GM18858 (cell line): ENCODE results near the gene ABCA12.

Experiments
- ATAC-seq: cut with Tn5 transposase; IDR thresholded peaks from one replicate; pipeline ENCODE4 v1.9.1; 2021; ENCODE audit not compliant: unreplicated experiment

The ABCA12 gene

DNA sequence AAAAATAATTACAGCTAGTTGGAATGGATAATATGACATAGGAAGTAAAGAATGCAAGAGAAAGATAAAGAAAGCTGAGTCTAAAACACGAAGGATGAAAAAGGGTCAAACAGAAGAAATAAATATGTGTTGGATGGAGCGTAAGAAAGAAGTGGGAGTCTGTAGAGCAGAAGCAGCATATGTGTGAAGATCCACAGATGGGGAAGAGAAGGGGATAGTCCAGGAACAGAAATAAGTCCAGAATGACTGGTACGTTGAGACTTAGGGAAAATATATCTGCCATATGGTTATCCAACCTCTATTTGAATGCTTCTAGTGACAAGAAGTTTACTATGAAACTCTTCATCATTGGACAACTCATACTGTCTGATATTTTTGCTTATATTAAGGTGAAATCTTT is 18.0 kb downstream of the ABCA12 start:
- ATAC-seq = no peak

DNA sequence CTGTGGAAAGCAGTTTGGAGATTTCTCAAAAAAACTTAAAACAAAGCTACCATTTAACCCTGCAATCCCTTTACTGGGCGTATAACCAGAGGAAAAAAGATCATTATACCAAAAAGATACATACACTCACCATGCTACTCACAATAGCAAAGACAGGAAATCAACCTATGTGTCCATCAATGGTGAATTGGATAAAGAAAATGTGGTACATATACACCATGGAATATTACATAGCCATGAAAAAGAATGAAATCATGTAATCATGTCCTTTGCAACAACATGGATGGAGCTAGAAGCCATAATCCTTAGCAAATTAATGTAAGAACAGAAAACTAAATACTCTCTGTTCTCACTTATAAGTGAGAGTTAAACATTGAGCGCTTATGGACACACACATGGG is 18.6 kb downstream of the ABCA12 start:
- no peak for ATAC-seq

DNA sequence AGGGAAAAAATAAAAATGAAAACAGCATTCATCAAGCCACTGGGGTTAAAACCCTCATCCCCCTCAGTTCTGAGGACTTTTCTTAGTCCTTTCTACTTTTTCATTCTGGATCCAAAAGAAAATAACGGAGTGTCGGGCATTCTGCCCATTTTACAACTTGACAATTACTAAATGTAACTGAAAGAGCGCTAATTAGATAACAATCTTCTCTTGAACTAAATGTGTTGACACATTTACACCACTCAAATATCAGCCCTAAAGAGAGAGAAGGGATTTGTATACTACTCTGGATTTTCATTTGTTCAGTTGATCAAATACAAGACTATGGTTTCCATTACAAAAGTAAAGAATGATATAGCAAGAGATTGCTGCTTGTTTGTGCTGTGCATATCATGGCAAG is 27.5 kb downstream of the ABCA12 start:
- ATAC-seq = no peak

DNA sequence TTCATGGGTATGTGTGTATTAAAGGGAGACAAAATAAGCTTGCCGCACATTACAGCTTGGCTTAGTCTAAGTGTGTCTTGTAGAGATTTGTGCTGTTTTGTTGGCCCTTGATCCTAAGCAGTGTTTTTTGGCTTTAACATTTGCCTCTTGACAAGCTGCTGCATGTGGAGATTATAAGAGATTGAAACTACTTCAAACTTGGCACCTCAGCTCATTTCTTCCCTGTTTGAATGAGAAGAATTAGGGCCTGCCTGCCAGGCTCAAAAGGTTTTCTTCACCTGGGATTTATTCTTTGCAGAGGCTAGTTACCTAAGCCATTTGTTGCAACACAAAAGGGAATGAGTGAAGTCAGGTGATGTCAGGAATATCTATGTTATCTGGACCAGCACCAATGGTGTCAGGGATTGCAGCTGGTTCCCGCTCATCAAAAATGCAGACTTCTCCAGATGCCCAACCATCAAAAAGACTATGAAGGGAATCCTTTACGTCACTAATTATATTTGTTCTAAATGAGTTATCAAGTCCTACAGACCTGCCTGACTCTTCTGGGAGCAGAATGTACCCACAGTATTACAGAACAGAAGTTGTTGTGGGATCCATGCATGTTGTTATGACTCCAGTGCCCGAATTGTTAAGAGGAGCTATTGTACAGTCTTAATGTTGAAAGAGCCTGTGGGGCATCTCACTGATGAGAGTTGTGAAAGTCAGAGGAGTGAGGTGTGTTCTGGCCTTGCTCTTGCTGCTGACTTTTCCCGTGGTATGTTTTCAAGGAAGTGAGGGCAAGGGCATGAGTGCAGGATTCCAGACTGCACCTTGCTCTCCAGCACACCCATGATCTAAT is 31.0 kb downstream of the ABCA12 start:
- no peak for ATAC-seq

DNA sequence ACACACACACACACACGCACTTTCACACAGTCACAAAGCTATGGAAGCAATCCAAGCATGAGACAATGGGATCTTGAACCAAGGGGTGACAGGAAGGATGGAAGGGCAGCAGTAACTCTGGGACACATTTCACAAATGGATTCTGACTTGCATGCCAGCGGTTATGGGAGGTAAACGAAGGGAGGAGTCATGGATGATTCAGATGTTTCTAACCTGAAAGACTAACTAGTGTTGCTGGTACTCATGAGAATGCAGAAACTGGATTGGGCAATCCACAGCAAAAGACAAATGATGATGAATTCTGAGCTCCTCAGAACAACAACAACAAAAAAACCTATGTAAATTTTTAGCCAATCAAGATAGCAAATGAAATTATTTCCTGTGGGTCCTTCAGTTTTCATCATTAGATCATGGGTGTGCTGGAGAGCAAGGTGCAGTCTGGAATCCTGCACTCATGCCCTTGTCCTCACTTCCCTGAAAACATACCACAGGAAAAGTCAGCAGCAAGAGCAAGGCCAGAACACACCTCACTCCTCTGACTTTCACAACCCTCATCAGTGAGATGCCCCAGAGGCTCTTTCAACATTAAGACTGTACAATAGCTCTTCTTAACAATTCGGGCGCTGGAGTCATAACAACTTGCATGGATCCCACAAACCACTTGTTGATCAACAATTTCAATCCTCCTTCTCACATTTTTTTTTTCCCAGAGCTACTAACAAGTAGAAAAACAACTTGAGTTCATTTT is 32.6 kb downstream of the ABCA12 start:
- ATAC-seq = no peak

DNA sequence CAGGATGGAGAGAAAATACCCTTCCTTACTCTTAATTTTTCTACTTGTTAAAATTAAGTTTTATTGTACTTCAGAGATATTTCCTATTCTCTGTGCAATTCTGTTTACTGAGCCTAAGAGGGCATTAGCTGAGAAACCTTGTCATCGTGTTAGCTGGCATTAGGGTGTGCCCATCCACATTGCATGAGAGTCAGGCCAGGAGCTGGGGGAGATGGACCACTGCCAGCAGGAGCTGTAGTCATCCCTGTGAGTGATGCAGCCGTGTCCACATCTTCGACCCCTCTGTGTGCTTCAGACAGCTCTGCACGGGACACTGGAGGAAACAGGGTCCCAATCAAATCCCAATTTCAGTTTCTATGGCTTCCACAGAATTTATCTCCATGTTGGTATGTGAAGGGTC is 34.2 kb downstream of the ABCA12 start:
- no peak for ATAC-seq

DNA sequence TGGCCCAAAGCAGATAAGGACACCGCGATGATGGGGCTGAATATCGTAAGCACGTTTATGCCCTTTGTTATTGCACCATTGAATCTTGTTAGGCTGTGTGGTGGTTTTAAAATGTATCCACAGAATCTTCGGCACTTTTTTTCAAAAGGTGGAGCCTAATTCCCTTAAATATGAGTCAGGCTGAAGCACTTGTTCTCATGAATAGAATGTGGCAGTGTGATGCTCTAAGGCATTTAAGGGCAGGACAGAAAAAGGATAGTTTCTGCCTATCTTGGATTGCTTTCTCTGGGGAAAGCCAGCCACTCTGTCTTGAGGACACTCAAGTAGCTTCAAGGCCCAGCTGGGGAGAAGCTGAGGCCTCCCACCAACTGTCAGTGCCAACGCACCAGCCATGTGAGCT is 39.6 kb downstream of the ABCA12 start:
- no peak for ATAC-seq

DNA sequence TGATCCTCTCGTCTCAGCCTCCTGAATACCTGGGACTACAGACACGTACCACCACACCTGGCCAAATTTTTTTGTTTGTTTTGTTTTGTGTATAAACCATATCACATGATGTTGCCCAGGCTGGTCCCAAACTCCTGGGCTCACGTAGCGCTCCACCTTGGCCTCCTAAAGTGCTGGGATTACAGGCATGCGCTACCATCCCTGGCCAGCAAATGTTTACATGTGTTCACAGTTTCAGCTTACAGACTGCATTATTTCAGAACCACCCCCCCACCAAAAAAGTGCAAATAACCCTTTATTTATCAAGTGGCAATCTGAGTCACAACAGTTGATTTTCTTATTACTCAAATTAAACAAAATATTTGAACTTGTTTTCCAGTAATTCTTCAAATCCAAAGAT is 54.3 kb downstream of the ABCA12 start:
- no peak for ATAC-seq

DNA sequence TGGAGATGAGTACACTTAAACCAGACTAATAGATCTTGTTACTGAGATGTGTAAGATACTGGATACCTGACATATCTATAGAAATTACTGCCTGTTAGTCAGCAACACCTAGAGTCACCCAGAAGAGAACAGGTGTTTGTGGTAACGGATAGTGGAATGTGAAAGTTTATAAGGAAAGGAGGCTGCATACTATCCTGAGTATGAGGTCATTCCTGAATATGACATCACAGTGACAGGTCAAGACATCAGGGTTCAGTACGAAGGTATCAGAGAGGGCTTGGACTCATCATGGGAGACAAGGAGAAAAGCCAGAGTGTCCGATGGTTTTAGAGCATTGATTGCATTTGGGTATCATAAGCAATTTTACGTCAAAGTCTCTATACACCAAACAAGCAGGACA is 55.3 kb downstream of the ABCA12 start:
- no peak for ATAC-seq

DNA sequence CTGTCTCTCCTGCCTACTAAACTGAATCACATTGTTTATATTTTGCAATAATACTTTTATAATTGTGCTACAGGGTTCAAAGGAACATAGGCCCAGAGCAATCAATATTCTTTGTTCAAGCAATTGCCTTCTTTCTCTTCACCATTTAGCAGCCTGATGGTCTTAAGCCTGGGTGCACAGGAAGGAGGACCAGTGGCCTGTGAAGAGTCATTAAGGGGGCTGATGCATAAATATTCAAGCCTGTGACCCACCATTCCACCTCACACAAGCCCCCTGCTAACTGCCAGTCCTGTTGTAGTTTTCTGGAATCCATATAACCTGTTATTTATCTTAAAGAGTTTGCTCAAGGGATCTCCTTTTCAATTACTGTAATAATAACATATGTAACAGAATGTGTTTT is 56.0 kb downstream of the ABCA12 start:
- no peak for ATAC-seq

DNA sequence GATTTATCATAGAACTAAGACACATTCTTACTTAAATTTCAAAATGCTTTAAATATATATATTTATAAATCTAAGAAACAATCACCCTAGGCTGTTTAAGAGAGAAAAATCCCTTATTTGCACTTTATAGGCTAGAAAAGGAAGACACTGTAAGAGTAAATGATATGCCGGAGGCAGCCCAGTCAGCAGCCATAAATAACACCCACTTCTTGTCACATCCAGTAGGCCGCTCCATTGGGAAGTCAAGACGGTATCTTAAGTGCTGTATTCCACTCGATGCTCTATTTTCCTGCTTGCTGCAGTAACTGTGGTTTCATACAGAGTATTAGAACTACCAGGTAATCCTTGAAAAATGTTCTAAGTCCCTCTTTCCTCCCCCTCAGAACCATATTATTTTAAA is 57.9 kb downstream of the ABCA12 start:
- ATAC-seq = no peak

DNA sequence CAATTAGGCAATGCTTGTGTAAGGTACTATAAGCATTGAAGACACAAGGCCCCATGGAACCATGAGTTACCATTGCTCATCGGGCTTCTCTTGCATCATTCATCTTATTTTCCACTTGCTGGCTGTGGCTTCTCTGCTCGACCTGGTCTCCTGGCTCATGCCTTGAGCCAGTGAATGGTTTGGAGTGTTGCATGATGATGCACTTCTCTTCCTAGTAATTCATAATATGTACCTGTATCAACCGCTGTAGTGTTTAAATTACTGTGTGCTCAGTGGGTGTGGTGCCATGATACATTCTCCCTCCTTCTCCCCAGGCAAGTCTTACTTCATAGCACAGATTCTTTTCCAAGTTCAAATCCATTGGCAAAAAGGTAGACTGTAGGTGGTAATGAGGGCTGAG is 66.8 kb downstream of the ABCA12 start:
- no peak for ATAC-seq

DNA sequence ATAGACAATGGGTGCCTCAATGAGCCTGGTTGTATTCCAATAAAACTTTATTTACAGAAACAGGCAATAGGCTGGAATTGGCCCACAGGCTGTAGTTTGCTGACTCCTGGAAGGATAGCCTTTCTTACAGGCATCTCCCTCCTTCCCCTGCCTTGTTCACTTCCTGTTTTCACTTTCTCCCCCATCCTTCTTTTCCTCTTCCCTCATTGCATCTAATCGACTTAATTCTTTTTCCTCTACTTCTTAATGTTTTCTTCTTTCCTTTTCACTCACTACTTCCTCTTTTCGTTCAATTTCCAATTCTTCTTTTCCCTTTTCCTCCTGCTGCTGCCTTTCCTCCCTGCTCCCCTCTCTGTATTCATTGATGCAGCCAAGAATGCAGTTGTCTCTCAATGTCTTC is 70.0 kb downstream of the ABCA12 start:
- ATAC-seq = no peak

DNA sequence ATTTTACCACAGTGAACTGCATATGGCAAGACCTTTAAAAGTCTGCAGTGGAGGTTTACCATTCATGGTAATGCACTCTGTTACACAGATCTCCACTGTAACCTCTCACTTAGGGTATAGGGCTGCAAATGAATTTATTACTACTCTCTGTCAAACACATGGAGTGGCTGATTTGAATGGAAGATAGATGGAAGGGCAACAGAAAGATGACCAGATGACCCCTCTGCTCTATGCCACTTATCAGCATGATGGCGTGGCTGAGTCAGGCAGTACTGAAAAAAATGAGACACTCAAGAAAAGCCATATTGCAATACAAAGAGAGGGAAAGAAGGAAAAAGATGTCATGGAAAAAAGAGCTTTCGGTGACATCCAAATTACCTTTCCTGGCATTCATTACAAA is 72.3 kb downstream of the ABCA12 start:
- no peak for ATAC-seq

DNA sequence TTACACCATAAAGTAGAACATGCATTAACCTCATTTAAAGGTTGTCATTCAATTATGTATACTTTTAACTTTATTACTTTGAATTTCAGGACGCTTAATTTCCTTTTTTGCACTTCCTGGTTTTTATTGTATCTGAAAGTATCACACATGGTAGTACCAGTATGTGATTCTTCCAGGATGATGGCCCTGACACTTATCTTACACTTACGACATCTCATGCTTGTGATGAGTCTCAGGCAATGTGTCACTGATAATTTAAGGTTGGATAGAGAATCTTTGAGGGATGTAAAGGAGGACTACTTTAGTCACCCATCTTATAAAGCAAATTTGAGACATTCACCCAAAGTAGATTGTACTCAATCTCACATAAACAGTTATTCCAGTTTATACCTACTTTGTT is 74.9 kb downstream of the ABCA12 start:
- no peak for ATAC-seq

DNA sequence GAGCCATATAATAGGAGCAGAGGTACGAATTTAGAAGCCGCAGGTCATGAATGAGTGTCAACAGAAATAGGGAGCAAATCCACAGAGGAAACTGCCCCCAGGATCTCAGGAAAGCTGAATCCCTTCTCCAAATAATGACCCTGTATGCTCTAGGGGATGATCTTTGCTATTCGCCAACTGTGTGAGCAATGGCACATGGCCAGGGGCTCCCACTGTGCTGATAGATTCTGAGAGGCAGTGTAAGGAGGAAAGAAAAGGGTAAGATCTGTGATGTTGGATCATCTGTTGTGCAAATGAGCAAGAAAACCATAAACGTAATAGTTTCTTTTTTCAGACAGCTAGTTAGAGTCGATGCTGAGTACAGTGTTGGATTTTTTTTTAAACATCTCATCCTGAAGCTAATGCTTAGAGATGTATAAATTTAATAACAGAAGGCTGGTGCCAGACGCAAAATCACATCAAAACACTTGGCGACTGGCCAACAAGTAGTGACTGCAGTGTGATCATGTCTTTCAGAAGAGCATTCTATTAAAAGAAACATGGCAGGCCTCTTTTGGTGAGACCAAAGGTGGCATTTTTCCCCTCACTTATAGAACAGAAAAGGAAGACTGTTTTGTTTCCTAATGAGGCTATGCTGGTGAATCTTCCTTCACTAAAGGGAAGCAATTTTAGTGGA is 77.4 kb downstream of the ABCA12 start:
- ATAC-seq = no peak

DNA sequence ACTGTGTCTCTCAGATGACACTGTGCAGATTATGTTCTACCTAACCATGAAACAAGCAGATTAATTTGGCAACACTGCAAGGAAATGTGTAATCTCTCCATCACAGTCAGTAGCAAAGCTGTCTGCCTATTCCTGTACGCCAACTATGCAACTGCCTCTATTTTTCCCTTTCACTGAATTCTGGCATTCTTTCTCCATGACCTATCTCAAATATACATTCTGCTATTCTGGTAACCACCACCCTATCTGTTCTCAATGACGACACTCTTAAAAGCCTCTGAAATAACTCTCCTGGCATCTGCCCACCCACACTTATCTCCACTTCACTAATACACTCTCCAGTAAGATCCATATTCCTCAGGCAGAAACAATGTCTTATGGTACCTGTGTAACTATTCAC is 78.7 kb downstream of the ABCA12 start:
- ATAC-seq = no peak

DNA sequence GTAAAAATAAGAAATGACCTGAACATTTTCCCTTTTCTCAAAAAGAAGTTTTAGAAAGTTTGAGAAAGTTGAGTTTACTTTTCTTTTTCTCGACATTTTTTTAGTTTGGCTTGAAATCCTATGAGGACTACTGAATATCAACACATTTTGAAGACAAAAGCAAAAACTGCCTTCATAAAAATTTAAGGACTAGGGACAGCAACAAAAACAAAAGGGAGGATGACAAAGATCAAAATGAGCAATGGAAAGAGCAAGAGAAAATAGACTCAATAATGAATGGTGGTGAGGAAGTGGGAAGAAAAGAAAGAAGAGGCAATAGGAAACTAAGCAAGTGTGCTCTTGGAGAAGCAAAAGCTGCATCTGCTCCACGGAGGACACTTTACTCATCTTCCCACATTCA is 82.5 kb downstream of the ABCA12 start:
- no peak for ATAC-seq

DNA sequence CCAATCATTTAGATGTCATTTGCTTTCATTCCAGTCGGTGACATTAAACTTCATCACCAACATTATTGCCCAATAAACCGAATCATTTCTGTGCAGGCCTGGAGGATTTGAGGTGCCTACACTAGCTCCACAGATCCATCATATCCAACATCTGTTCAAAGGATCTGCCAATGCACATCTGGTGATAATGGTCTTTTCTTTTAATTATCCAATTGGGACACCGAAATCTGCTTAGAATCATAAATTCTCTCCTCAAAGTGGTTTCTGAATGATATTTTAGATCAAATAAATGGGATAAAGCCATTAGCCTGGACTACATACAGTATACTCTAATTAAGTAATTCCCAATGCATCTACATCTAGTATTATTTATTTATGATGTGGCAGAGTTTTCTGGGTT is 85.6 kb downstream of the ABCA12 start:
- ATAC-seq = no peak

DNA sequence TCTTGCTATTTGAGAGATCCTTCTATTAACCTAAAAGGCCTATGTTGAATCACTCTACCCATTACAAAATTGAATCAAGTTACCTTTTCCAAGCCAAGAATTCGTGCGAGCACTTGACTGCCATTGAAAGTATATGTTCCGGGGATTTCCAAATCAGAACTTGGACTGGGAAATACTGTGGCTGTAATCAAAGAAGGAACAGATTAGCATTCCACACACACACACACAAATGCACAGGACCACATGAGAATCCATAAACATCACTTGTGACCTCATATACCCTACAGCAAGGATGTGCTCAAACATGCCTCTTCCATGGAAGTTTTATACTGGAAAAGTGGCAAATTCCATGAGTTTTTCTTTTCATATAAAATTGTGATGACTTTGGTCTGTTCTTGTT is 86.0 kb downstream of the ABCA12 start:
- ATAC-seq = no peak

DNA sequence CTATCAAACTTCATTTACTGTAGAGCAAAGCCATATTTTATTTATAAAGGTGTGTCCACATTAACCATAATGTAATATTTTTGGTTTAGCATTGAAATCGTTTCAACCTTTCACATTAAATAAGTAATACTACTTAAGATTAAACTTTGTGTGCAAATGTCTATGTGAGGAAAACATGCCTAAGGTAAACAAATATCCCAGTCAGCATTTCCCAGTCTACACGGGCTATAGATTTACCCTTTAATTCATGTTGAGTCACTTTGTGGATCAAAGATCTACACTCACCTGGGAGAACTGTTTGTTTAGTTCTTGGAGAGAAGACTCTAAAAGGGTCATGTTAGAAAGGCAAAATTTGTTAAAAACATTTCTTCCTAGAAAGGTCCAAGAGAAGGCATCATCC is 89.1 kb downstream of the ABCA12 start:
- ATAC-seq = no peak

DNA sequence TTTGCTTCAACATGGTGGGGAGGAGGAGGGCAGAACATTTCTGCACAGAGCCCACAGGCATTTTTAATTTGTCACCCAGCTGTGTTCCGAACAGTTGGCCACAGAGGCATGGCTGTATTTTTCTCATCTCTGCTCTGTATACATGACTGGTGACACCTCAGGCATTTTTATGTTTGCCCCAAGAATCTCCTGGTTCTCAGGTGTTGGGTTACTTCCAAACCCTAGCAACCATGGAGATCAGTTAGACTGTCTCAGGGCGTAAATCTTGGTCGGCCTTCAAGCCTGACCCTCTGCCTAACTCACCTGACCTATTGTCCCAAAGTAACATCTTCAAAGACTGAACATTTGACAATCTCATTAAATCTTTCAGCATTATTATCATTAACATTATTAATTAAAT is 100.0 kb downstream of the ABCA12 start:
- no peak for ATAC-seq
